Measurements from ENCODE around the gene TEDC1. TPM values are rescaled to one million over a fixed set of nuclear protein-coding genes. Genes with fewer than 3 reads are reported as not detected.
"Not testable (repeated sequence)": the region's sequence is repeated elsewhere in the genome, so short reads cannot be mapped to it uniquely, and the experiment has no call there.

The TEDC1 gene
- total RNA-seq, 2 experiments from 2014 or later: 21.7 to 31.8 TPM

GRCh38 chr14:105538481-105539049 lies 47.5 kb downstream of the TEDC1 start:
- no peak overlapping the region for H3K4me3 Mint-ChIP-seq
- ATAC-seq: no peak
- intact Hi-C loops (cut with DNase I, micrococcal nuclease): no loop called here
- DNase-seq: no peak
- ChIA-PET POLR2A (no interaction called here), CTCF (interaction anchor here (0.6 to 2.1 kb wide), 3 partner anchors 10 to 911 kb away, joined by 3 to 9 read pairs (median 3); no protein-coding TSS in a partner anchor)
- H3K27me3 Mint-ChIP-seq: peaks cover 10% of the 10 kb centered on the region
- no peaks in the 10 kb centered on the region for H3K36me3 Mint-ChIP-seq (ENCODE audit: low read depth)
- H3K4me1 Mint-ChIP-seq: peaks cover 4% of the 10 kb centered on the region
- H3K9me3 Mint-ChIP-seq (ENCODE audit: low read depth): no peaks in the 10 kb centered on the region
- no peak overlapping the region for H3K27ac Mint-ChIP-seq

- no peak overlapping the region for H3K27ac Mint-ChIP-seq
- ChIA-PET CTCF (interaction anchor here (0.6 kb wide), 2 partner anchors 114 to 167 kb away, joined by 3 read pairs; no protein-coding TSS in a partner anchor), POLR2A (no interaction called here)
- H3K27me3 Mint-ChIP-seq: peaks cover 10% of the 10 kb centered on the region
- no peak overlapping the region for H3K4me3 Mint-ChIP-seq
- DNase-seq (no peak), ATAC-seq (no peak)
- intact Hi-C loops (cut with DNase I, micrococcal nuclease): no loop called here
- no peaks in the 10 kb centered on the region for H3K36me3 Mint-ChIP-seq (ENCODE audit: low read depth)
- H3K4me1 Mint-ChIP-seq: peaks cover 4% of the 10 kb centered on the region
- no peaks in the 10 kb centered on the region for H3K9me3 Mint-ChIP-seq (ENCODE audit: low read depth)
These were observed 49.8 kb downstream of the TEDC1 start for GRCh38 chr14:105540811-105541210.

- Mint-ChIP-seq H3K4me1 (peaks cover 4% of the 10 kb centered on the region), H3K36me3 (ENCODE audit: low read depth) (no peaks in the 10 kb centered on the region), H3K27me3 (peaks cover 10% of the 10 kb centered on the region), H3K27ac (no peak overlapping the region), H3K9me3 (ENCODE audit: low read depth) (no peaks in the 10 kb centered on the region), H3K4me3 (no peak overlapping the region)
- CTCF ChIA-PET: no interaction called here
- POLR2A ChIA-PET: no interaction called here
- no peak for DNase-seq
- ATAC-seq: no peak
- intact Hi-C loops (cut with DNase I, micrococcal nuclease): no loop called here
These were observed 50.3 kb downstream of the TEDC1 start for GRCh38 chr14:105541218-105541875.

GRCh38 chr14:105545676-105546075 lies 54.6 kb downstream of the TEDC1 start:
- intact Hi-C loops (cut with DNase I, micrococcal nuclease); POLR2A ChIA-PET; CTCF ChIA-PET; DNase-seq; H3K4me3 Mint-ChIP-seq; H3K4me1 Mint-ChIP-seq; H3K27ac Mint-ChIP-seq; H3K27me3 Mint-ChIP-seq; H3K9me3 Mint-ChIP-seq (ENCODE audit: low read depth); ATAC-seq; H3K36me3 Mint-ChIP-seq (ENCODE audit: low read depth): not testable (repeated sequence)

GRCh38 chr14:105546410-105546809 lies 55.4 kb downstream of the TEDC1 start:
- intact Hi-C loops (cut with DNase I, micrococcal nuclease); H3K27ac Mint-ChIP-seq; CTCF ChIA-PET; H3K4me3 Mint-ChIP-seq; ATAC-seq; H3K4me1 Mint-ChIP-seq; H3K9me3 Mint-ChIP-seq (ENCODE audit: low read depth); H3K36me3 Mint-ChIP-seq (ENCODE audit: low read depth); H3K27me3 Mint-ChIP-seq; POLR2A ChIA-PET; DNase-seq: not testable (repeated sequence)

GRCh38 chr14:105547072-105547471 lies 56.0 kb downstream of the TEDC1 start:
- CTCF ChIA-PET: not testable (repeated sequence)

GRCh38 chr14:105547741-105548169 lies 56.7 kb downstream of the TEDC1 start:
- CTCF ChIA-PET: interaction anchor here (2.7 kb wide), 1 partner anchor 10 kb away, joined by 9 read pairs; no protein-coding TSS in a partner anchor
- intact Hi-C loops (cut with DNase I, micrococcal nuclease): no loop called here
- Mint-ChIP-seq H3K27me3 (no peaks in the 10 kb centered on the region), H3K4me3 (no peak overlapping the region), H3K27ac (no peak overlapping the region), H3K36me3 (ENCODE audit: low read depth) (no peaks in the 10 kb centered on the region), H3K4me1 (no peaks in the 10 kb centered on the region), H3K9me3 (ENCODE audit: low read depth) (peaks cover 3% of the 10 kb centered on the region)
- POLR2A ChIA-PET: interaction anchor here (0.8 kb wide), 1 partner anchor 15 kb away, joined by 7 read pairs; no protein-coding TSS in a partner anchor
- ATAC-seq: no peak
- DNase-seq: no peak

More at GRCh38 chr14:105547072-105547471, 56.0 kb downstream of the TEDC1 start:
- H3K9me3 Mint-ChIP-seq (ENCODE audit: low read depth); H3K27ac Mint-ChIP-seq; H3K4me3 Mint-ChIP-seq; H3K27me3 Mint-ChIP-seq; DNase-seq; H3K36me3 Mint-ChIP-seq (ENCODE audit: low read depth); ATAC-seq; H3K4me1 Mint-ChIP-seq; POLR2A ChIA-PET; intact Hi-C loops (cut with DNase I, micrococcal nuclease): not testable (repeated sequence)

Other genes with a start within 250 kb of the TEDC1 start
- 10 to 100 TPM; 18.9 to 23.2 TPM for gene BTBD6, start 242.7 kb upstream of the TEDC1 start, total RNA-seq
- gene BRF1, start 190.2 kb upstream of the TEDC1 start, total RNA-seq: 10 to 100 TPM; 20.0 to 28.1 TPM
- 10 to 100 TPM; 30.6 to 32.9 TPM for gene PACS2, start 176.5 kb upstream of the TEDC1 start, total RNA-seq
- gene TEX22, start 92.7 kb upstream of the TEDC1 start, total RNA-seq: 1 to 10 TPM; 1.4 to 2.4 TPM
- gene MTA1, start 71.4 kb upstream of the TEDC1 start, total RNA-seq: 100 to 1,000 TPM; 136 to 152 TPM
- gene CRIP2, start 16.4 kb upstream of the TEDC1 start, total RNA-seq: 1 to 10 TPM; 1.1 to 1.2 TPM
- 100 to 1,000 TPM; 182 to 186 TPM for gene CRIP1, start 4.4 kb upstream of the TEDC1 start, total RNA-seq
- 1 to 10 TPM; 7.2 to 9.2 TPM for gene TMEM121, start 35.3 kb downstream of the TEDC1 start, total RNA-seq

All from activated CD4-positive, alpha-beta T cell treated with anti-CD3 and anti-CD28 coated beads for 36 hours (primary cell).